ENCODE data around the gene LRRC71.

DNA sequence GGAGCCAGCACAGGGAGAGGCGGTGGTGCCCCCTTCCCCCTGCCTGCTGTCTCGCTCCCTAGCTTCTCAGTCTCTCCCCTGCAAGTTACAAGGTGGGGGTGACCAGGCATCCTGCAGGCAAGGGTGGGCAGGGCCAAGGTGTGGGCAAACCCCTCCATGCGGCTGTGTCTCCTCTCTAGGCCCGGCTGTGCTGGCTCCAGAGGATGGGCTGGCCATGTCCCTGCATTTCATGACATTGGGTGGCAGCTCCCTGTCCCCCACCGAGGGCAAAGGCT lies 45.2 kb upstream of the LRRC71 start:
- TF ChIP-seq POLR2A (IDR thresholded peaks at IDR 0.05; ENCODE audit: low read length) (no peak), GATA1 (IDR thresholded peaks at IDR 0.05; ENCODE audit: low read depth, low read length) (no peak)

Data from erythroblast (primary cell).